Measurements from ENCODE around the gene AIM2.

The AIM2 gene

GRCh38 chr1:159084867-159085266 lies 8.3 kb upstream of the AIM2 start:
- DNase-seq (ENCODE audit: low read depth, low spot score), result no peak
- TF ChIP-seq CTCF (IDR thresholded peaks at IDR 0.05; ENCODE audit: insufficient read depth, low read length, missing control alignments), result no peak
- ChIA-PET CTCF (interaction anchor here (2.0 to 3.5 kb wide), 2 partner anchors 13 to 14 kb away, joined by 12 to 26 read pairs; no protein-coding TSS in a partner anchor), POLR2A (no interaction called here)
- no peak overlapping the region for H3K4me3 ChIP-seq (ENCODE audit: low read depth, low read length)

- TF ChIP-seq CTCF (IDR thresholded peaks at IDR 0.05; ENCODE audit: insufficient read depth, low read length, missing control alignments), result no peak
- H3K4me3 ChIP-seq (ENCODE audit: low read depth, low read length), result no peak overlapping the region
- POLR2A ChIA-PET, result no interaction called here
- CTCF ChIA-PET, result interaction anchor here (1.0 to 3.5 kb wide), 2 partner anchors 11 to 13 kb away, joined by 3 to 26 read pairs; no protein-coding TSS in a partner anchor
- DNase-seq (ENCODE audit: low read depth, low spot score), result no peak
Measured at GRCh38 chr1:159084152-159084551, 7.6 kb upstream of the AIM2 start.

GRCh38 chr1:159083013-159083412 lies 6.4 kb upstream of the AIM2 start:
- POLR2A ChIA-PET, result no interaction called here
- no peak for TF ChIP-seq CTCF (IDR thresholded peaks at IDR 0.05; ENCODE audit: insufficient read depth, low read length, missing control alignments)
- CTCF ChIA-PET, result interaction anchor here (3.5 kb wide), 1 partner anchor 12 kb away, joined by 26 read pairs; no protein-coding TSS in a partner anchor
- H3K4me3 ChIP-seq (ENCODE audit: low read depth, low read length), result no peak overlapping the region
- DNase-seq (ENCODE audit: low read depth, low spot score), result no peak

GRCh38 chr1:159081626-159082025 lies 5.1 kb upstream of the AIM2 start:
- CTCF ChIA-PET, result interaction anchor here (0.7 to 3.5 kb wide), 3 partner anchors 9 to 51 kb away, joined by 3 to 26 read pairs (median 3); no protein-coding TSS in a partner anchor
- H3K4me3 ChIP-seq (ENCODE audit: low read depth, low read length), result no peak overlapping the region
- no peak for TF ChIP-seq CTCF (IDR thresholded peaks at IDR 0.05; ENCODE audit: insufficient read depth, low read length, missing control alignments)

GRCh38 chr1:159079525-159079924 lies 3.0 kb upstream of the AIM2 start:
- CTCF ChIA-PET, result interaction anchor here (1.1 to 2.1 kb wide), 2 partner anchors 9 to 876 kb away, joined by 3 to 7 read pairs; no protein-coding TSS in a partner anchor
- POLR2A ChIA-PET, result no interaction called here
- no peak for DNase-seq (ENCODE audit: low read depth, low spot score)
- no peak for TF ChIP-seq CTCF (IDR thresholded peaks at IDR 0.05; ENCODE audit: insufficient read depth, low read length, missing control alignments)
- no peak overlapping the region for H3K4me3 ChIP-seq (ENCODE audit: low read depth, low read length)

More at GRCh38 chr1:159081626-159082025, 5.1 kb upstream of the AIM2 start:
- POLR2A ChIA-PET, result no interaction called here
- DNase-seq (ENCODE audit: low read depth, low spot score), result no peak

- no peak for TF ChIP-seq CTCF (IDR thresholded peaks at IDR 0.05; ENCODE audit: insufficient read depth, low read length, missing control alignments)
- no peak for DNase-seq (ENCODE audit: low read depth, low spot score)
- H3K4me3 ChIP-seq (ENCODE audit: low read depth, low read length), result no peak overlapping the region
- POLR2A ChIA-PET, result no interaction called here
- CTCF ChIA-PET, result interaction anchor here (1.2 to 2.2 kb wide), 3 partner anchors 12 to 872 kb away, joined by 3 to 12 read pairs (median 7); no protein-coding TSS in a partner anchor
Measured at GRCh38 chr1:159077120-159077961, 775 bp upstream of the AIM2 start.
